AG10803 (cell line): Measurements from ENCODE around the gene PIERCE2.
"Not testable (repeated sequence)": the region's sequence is repeated elsewhere in the genome, so short reads cannot be mapped to it uniquely, and the experiment has no call there.

Source experiments
- DNase-seq: peaks from one replicate; pipeline ENCODE4 v3.0.0; 2010; ENCODE audit warnings: low read depth
- H3K4me3 ChIP-seq: 2 replicates; pipeline ENCODE4 v1.5.1; 2011; ENCODE audit warnings: mild to moderate bottlenecking, low read length, control low read depth
- CTCF ChIP-seq: conservative IDR thresholded peaks from 2 replicates; pipeline ENCODE4 v1.5.1; 2011; ENCODE audit warnings: mild to moderate bottlenecking, low read length, control low read depth, inconsistent platforms

PIERCE2 gene

GRCh38 chr15:55379095-55379494 is 29.2 kb upstream of the PIERCE2 start:
- DNase-seq = no peak
- H3K4me3 ChIP-seq = no peak overlapping the region
- TF ChIP-seq CTCF = no peak

DNA sequence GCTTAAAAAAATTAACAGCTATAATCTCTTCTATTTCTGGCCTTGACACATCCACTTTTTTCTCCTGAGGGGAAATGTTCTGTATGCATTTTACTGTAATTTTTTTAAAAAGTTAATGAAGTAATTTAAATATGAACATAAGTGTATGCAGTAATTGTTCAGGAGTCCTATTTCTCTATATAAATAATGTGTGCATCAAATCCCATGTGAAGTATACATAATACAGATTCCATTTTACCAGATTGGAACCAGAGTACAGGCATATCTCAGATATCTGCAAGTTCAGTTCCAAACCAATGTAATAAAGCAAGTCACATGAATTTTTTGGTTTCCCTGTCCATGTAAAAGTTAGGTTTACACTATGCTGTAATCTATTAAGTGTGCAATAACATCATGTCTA is 26.7 kb upstream of the PIERCE2 start:
- no peak for TF ChIP-seq CTCF
- no peak for DNase-seq
- no peak overlapping the region for H3K4me3 ChIP-seq

DNA sequence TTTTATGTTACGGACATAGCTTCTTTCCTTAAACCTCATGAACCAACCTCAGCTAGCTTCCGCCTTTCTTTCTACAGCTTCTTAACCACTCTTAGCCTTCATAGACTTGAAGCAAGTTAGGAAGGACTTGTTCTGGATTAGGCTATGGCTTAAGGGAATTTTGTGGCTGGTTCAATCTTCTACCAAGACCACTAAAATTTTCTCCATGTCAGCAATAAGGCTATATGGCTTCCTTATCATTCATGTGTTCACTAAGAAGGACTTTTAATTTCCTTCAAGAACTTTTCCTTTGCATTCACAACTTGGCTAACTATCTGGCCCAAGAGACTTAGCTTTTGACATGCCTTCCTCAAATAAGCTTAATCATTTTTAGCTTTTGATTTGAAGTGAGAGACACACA is 24.6 kb upstream of the PIERCE2 start:
- no peak for DNase-seq
- no peak for TF ChIP-seq CTCF
- H3K4me3 ChIP-seq = no peak overlapping the region

DNA sequence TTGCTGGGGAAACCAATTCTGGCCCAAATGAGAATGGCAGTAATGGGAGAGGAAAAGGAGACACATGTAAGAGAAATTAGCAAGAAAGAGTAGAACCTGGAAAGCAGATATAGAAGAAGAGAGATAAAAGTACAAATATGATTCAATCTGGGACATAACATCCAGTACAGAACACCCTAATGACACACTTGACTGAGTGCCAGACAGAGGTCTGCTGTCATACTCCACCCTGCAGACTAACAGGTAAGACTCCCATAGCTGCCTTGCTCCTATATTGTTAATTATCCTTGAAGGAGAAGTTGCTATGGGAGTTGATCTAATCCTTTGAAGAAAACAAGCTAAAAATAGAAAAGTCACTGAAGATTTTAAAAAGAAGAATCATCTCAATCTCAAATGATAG is 21.3 kb upstream of the PIERCE2 start:
- no peak overlapping the region for H3K4me3 ChIP-seq
- DNase-seq = no peak
- TF ChIP-seq CTCF = no peak

GRCh38 chr15:55389264-55389607 is 19.1 kb upstream of the PIERCE2 start:
- DNase-seq = peak; percentile 6
- no peak overlapping the region for H3K4me3 ChIP-seq
- TF ChIP-seq CTCF = no peak

DNA sequence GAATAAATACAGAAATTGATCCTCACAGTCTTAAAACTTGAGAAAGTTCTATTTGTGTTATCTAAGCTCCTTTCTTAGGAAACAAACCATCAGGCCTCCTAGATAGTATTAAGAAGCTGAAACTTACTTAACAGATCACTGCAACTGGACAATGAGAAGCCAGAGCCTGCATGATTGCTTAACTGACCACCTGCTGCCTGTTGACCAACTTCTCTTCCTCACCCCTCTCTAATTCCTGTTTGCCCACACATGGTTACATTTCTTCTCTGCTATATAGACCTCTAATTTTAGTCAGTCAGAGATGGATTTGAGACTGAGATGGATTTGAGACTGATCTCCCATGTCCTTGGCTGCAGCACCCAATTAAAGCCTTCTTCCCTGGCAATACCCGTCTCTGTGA is 13.6 kb upstream of the PIERCE2 start:
- no peak overlapping the region for H3K4me3 ChIP-seq
- peak; percentile 26 for DNase-seq
- no peak for TF ChIP-seq CTCF

DNA sequence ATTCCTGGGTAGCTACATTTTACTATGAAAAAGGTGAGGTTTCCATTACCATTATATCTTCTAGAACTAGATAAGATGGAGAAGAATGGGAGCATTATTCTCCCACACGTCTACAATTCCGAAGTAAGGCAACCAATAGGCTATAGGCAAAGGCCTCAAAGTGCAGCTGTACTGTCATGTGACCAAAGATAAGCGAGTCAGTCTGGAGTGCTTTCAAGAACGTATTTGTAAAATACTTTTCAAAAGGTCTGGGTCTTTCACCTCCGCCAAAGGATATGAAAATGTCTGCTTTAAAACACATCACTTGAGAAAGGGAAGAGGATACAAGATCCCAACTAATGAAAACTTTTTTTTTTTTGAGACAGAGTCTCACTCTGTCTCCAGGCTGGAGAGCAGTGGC is 10.1 kb upstream of the PIERCE2 start:
- no peak for DNase-seq
- H3K4me3 ChIP-seq = no peak overlapping the region
- no peak for TF ChIP-seq CTCF

- DNase-seq, H3K4me3 ChIP-seq: not testable (repeated sequence)
These were observed 8.2 kb upstream of the PIERCE2 start for GRCh38 chr15:55400050-55400449.
